NCI-H2081 treated with DMSO at 0.1 percent for 48 hours (cell line): ENCODE results near the gene IDH2.

Experiments
- DNase-seq: peaks from one replicate; lab custom pipeline; 2025; lab: John Stamatoyannopoulos, UW

IDH2 gene

GRCh38 chr15:90062973-90063769 is 39.1 kb downstream of the IDH2 start:
- DNase-seq = no peak

- DNase-seq = peak; percentile 83
These were observed 39.8 kb downstream of the IDH2 start for GRCh38 chr15:90062462-90062932.

- no peak for DNase-seq
These were observed 40.2 kb downstream of the IDH2 start for GRCh38 chr15:90062023-90062442.

- no peak for DNase-seq
These were observed 41.5 kb downstream of the IDH2 start for GRCh38 chr15:90060797-90061196.

GRCh38 chr15:90059208-90059985 is 42.9 kb downstream of the IDH2 start:
- no peak for DNase-seq

- no peak for DNase-seq
These were observed 43.5 kb downstream of the IDH2 start for GRCh38 chr15:90058775-90059174.

GRCh38 chr15:90058308-90058707 is 44.0 kb downstream of the IDH2 start:
- no peak for DNase-seq

DNA sequence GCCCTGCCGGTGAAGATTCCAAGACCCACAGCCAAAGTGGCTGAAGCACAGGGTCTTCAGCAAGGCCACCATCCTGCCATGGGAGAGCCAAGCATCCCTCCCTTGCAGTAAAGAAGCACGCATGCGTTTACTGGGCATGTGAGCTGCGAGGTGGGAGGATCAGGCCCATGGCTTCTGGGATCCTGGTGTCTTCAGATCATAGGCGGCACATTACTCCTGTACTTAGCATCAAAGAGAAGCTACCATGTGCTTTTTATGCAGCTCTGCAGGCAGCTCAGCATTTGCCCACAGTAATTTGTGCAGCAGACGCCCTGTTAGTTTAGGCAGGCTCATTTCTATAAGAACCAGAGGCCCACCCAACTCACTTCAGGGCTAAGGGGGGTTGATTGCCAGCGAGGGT is 45.7 kb downstream of the IDH2 start:
- DNase-seq = no peak

DNA sequence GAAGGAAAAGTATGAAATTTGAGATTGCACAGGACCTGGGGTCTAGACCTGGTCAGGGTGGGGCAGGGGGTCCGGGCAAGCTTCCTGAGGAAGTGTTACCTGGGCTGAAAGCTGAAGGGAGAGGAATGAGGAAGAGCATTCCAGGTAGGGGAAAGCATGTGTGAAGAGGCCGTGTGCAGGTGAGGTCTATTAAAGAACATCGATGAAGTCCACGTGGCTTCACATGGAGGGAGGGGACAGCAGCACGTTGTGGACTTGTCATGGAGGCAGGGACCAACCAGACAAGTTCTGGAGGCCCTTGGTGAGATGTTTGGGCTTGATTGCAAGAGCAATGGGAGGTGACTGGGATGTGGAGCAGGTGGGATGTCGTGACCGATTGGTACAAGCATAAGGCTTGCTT is 47.1 kb downstream of the IDH2 start:
- no peak for DNase-seq

DNA sequence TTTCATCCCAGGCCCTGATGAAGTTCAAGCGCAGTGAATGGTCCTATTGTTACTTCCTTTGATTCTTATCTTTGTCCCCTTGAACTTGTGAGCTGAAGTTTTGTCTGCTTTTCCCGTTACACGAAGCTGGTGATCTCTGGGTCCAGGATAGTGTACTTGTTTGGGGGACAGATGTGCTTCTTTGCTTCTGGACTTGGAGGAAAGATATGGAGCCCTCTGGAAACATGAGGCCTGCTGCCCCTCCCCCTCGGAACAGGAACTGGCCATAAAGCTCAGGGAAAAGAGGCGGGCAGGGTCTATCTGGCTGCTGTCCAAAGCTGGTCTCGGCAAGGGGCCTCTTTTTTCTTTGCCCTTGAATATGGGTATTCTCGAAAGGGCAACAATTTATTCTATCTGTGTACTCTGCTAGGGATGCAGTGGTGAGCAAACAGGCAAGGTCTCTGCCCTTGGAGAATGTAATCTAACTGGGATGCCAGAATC is 47.6 kb downstream of the IDH2 start:
- no peak for DNase-seq

GRCh38 chr15:90053685-90054466 is 48.4 kb downstream of the IDH2 start:
- DNase-seq = no peak

DNA sequence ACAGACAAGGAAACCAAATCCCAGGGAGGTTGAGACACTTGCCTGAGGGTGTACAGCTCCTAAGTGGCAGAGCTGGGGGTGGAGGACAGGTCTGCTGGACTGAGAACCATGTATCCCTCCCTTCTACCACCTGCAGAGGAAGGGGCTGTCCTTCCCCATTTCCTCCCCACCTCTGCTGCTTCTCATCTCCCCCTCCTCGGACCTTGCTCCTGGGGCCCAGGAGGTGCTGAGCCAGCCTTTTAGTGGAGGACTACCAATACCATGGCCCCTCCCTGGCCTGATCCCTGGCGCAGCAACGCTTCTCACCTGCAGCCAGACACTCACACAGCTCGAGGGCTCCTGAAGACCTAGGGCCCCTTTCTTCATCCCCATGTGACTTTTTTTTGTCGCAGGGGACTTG is 50.4 kb downstream of the IDH2 start:
- no peak for DNase-seq

DNA sequence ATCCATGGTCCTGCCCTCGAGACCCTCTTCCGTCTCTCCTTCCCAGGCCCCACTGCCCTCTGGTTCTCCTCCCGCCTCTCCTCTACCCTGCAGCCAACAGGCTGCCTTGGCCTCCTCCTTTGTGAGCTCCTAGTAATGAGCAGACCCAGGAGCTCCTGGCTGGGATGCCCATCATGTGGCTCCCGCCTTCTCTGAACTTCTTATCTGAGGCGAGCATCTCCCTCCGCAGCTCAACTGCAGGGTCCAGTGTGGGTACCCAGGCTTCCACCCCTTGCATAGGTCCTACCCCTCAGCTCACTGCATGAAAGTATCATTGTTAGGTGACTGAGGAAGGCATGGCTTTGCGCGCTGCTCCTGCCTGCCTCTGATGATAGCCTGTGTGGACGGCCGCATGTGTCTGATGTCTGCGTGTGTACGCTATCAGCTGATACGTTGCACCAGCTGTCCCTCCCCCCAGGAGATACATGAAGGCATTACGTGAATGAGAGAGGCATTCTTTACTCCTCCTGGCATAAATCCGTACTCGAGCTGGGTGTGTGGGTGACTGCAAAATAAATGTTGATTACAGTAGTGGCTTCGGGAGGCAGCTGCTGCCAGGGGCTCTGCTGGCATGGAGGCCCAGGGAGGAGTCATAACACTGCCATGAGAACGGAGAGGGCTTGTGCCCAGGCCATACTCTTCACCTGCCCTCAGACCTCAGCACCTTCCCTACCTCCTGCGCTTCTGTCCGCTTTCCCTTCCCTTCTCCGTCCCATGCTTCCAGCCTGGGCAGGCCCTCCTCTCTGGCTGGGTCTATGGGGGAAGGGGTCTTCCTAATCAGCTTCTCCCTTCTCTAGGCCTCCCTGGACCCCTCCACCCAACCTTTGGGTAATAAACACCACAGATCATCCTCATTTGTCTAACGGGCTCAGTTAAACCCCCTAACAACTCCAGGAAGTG is 52.3 kb downstream of the IDH2 start:
- DNase-seq = no peak

- DNase-seq = no peak
These were observed 53.2 kb downstream of the IDH2 start for GRCh38 chr15:90049030-90049429.

GRCh38 chr15:90047956-90048575 is 54.2 kb downstream of the IDH2 start:
- no peak for DNase-seq

DNA sequence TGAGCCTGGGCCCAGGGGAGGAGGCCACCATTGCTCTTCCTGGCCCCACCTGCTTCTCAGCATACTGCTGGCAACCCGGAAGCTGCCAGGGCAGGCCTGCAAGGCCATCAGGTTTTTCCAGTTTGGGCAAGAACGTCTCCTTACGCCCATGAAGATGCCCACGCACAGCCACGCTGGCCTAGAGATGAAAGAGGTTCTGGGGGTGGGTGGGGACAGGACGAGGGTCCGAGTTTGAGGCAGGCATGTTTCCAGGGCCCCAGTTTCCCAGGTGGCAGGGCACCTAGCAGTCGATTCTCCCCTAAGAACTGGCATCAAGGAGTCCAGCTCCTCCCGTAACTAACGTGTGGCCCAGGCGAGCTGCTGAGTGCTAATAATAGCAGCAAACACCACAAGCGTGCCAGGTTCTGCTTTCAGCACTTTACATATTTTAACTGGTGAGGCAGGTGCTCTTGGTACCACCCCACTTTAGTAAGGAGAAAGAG is 55.3 kb downstream of the IDH2 start:
- no peak for DNase-seq

DNA sequence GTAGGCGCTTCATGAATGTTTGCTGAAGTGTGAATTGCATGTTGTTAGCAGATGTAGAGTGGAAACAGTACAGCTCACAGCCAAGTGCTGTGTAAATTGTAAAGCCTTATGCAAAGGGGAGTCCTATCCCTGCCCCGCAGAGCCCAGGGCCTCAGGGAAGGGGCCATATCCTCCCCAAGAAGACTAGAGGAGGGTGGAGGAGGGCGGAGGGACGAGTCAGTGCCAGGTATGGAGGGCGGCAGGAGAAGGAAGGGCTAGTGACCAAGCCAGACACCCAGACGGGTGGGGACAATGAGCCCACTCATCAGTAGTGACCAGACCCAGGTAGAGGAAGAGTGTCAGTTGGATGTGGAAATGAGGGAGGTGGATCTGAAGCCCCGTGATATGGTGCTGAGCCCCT is 56.0 kb downstream of the IDH2 start:
- DNase-seq = no peak

GRCh38 chr15:90044916-90045371 is 57.3 kb downstream of the IDH2 start:
- no peak for DNase-seq

GRCh38 chr15:90044191-90044590 is 58.1 kb downstream of the IDH2 start:
- no peak for DNase-seq

GRCh38 chr15:90043530-90044010 is 58.7 kb downstream of the IDH2 start:
- no peak for DNase-seq
